Measurements from ENCODE around the gene FCGR3A. TPM values are rescaled to one million over a fixed set of nuclear protein-coding genes. Genes with fewer than 3 reads are reported as not detected.
"Not testable (repeated sequence)": the region's sequence is repeated elsewhere in the genome, so short reads cannot be mapped to it uniquely, and the experiment has no call there.

The FCGR3A gene
- total RNA-seq, 1 donor from 2014 or later: not detected

GRCh38 chr1:161556990-161557389 is 7.4 kb upstream of the FCGR3A start:
- intact Hi-C loops (cut with micrococcal nuclease): not testable (repeated sequence)

DNA sequence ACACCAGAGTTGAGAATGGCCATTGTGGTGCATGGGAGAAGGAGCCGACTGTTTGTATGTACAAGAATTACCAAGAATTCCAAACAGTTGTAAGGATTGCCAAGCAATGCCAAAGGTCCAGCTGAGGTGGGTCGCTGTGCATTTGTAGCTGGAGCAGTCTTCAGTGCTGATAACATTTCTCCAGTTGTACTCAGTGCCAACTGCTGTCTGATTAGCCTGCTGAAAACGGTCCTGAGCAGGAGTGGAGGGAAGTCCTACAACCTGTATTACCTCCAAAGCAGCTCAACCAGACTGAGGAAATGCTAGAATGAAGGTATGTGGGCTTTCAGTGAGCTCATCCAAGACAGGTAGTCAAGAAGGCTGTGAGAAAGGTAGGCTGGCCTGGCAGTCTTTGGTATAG is 6.5 kb upstream of the FCGR3A start:
- intact Hi-C loops (cut with micrococcal nuclease): not testable (repeated sequence)

DNA sequence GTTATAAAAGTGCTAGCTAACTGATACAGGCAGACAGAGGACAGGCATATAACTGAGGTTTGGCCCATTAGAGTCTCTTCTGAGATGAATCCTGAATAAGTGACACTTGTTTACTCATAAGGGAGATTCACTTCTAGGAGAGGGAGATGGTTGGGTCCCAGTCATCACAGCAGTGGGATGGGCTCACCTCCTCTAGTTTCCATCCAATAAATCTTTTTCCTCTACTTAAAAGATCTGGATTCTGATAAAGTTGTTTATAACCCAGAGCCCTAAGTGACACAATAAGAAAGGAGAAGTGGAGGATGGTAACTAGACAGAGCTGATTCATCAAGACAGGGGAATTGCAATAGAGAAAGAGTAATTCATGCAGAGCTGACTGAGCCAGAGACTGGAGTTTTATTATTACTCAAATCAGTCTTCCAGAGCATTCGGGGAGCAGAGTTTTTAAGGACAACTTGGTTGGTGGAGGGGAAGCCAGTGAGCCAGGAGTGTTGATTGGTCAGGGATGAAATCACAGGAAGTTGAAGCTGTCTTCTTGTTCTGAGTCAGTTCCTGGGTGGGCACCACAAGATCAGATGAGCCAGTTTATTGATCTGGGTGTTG is 5.3 kb upstream of the FCGR3A start:
- intact Hi-C loops (cut with micrococcal nuclease): not testable (repeated sequence)

DNA sequence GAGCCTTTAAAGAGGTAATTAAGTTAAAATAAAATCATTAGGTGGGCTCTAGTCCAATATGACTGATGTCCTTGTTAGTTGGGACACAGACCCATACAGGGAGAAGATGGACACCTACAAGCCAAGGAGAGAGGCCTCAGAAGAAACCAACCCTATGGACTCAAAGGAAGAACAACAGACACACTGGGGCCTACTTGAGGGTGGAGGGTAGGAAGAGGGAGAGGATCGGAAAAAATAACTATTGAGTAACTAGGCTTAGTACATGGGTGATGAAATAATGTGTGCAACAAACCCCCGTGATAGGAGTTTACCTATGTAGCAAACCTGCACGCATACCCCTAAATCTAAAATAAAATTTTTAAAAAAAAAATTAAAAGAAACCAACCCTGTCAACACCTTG is 4.7 kb upstream of the FCGR3A start:
- intact Hi-C loops (cut with micrococcal nuclease): not testable (repeated sequence)

DNA sequence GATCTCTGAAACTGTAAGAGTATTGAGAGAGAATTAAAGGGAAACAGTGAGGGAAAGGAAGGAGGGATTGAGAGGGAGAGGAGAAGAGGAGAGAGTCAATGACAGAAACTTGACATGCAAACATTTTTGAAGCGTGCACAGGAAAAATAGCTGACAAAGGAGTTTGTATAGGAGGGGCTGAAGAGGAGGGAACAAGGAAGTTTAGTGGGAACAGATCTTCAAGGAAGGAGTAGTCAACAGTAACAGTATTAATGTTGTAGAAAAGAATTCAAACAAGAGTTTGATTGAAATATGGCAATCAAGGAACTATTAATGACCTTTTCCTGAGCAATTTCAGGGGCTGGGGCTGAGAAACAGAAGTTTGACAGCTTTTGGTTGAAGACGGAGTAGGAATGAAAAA is 4.0 kb upstream of the FCGR3A start:
- intact Hi-C loops (cut with micrococcal nuclease): not testable (repeated sequence)

- intact Hi-C loops (cut with micrococcal nuclease): not testable (repeated sequence)
These were observed 1.3 kb upstream of the FCGR3A start for GRCh38 chr1:161550942-161551341.

DNA sequence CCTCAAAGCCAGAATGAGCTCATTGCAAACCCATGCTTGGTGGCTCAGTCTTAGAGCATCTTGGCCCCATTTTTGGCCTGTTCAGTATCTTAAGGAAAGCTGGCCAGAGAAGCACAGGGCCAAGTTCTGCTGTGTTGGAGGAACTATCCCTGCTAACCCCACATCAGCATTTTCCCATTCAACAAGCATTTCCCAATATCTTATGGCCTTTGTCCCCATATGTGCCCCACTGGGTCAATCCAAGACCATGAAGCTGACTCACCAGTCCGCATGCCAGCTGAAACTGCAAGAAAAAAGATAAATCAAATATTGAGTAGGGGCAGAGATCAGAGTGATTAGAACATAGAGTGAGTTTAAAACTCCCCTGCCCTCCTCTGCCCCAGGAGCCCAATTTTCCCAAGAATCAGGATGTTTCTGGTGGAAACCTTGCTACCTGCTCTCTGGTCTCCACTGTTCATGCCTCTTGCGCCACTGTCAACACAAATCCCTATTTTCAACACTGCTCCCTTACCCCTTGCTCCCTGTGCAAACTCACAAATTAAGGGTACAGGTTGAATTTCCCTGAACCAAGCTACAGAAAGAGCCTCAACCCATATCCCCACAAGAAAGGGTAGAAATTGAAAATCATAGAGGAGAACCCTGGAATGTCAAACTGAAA is 740 bp downstream of the FCGR3A start:
- intact Hi-C loops (cut with micrococcal nuclease): not testable (repeated sequence)

DNA sequence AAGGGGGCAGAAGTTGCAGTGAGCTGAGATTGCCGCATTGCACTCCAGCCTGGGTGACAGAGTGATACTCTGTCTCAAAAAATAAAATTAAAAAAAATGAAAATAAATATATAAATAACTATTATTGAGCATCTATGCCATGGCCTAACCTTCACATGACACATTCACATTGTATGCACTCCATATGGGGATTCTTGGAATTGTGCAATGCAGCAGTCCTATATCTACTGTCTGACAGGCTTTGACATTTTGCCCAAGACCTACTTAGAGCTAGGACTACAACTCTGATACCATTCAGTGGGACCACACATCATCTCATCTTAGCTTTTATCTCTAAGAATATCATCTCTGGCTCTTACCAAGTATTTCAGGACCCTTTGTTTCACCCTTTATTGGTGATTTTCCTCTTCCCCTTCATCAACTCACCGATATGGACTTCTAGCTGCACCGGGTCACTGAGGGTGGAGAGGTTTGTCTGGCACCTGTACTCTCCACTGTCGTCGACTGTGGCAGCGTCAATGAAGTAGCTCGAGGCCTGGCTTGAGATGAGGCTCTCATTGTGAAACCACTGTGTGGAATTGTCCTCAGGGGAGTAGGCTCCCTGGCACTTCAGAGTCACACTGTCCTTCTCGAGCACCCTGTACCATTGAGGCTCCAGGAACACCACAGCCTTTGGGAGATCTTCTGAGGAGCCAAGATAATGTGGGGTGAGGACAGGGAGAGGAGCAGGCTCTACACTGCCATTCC is 1.4 kb downstream of the FCGR3A start:
- intact Hi-C loops (cut with micrococcal nuclease): not testable (repeated sequence)

DNA sequence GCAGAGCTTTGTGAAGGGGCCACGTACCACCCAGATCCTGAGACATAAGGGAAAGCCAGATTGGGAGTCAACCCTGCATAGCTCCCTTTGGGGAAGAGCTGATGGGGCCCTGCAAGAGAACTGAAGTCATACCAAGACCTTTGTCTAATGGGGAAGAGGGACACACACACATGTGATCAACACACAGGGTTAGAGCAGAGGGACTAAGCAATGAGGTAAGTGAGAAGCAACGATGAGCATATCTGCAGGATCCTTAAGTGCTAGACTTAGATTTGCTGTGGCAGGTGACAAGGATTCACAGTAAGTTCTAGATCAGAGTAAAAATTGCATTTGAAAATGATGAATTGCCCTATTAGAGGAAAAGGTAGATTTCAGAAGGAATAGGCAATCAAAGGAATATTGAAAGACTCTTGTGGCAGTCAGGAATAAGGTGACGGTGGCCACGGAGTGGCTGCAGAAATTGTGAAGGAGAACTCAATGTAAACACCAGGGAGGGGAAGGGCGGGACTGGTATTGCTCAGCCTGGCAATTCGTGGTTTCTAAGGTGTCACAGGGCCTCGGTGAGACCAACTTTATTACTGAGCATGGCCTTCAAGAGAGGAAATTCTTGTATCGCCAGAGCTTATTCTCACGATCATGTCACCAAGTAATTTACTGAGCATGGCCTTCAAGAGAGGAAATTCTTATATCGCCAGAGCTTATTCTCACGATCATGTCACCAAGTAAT is 4.5 kb downstream of the FCGR3A start:
- intact Hi-C loops (cut with micrococcal nuclease): not testable (repeated sequence)

GRCh38 chr1:161543125-161543524 is 6.5 kb downstream of the FCGR3A start:
- intact Hi-C loops (cut with micrococcal nuclease): not testable (repeated sequence)

GRCh38 chr1:161542091-161542559 is 7.5 kb downstream of the FCGR3A start:
- intact Hi-C loops (cut with micrococcal nuclease): not testable (repeated sequence)

DNA sequence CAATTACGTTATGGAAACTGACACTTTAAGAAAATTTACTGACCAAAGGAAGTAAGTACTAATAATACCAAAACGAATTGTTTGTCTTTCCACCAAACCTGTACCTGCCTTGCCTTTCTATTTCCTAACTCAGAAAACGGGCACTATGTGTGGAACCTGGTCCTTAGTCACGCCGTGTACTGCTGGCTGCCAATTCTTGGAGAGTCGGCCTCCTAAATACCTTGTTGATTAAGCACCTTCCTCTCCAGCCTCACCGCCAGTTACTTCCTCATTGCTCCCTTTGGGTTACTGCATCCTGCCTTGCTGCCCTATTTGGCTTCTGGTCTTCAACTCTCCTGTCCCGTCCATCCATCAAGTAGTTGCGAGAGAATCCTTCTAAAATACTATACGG is 9.1 kb downstream of the FCGR3A start:
- intact Hi-C loops (cut with micrococcal nuclease): not testable (repeated sequence)

DNA sequence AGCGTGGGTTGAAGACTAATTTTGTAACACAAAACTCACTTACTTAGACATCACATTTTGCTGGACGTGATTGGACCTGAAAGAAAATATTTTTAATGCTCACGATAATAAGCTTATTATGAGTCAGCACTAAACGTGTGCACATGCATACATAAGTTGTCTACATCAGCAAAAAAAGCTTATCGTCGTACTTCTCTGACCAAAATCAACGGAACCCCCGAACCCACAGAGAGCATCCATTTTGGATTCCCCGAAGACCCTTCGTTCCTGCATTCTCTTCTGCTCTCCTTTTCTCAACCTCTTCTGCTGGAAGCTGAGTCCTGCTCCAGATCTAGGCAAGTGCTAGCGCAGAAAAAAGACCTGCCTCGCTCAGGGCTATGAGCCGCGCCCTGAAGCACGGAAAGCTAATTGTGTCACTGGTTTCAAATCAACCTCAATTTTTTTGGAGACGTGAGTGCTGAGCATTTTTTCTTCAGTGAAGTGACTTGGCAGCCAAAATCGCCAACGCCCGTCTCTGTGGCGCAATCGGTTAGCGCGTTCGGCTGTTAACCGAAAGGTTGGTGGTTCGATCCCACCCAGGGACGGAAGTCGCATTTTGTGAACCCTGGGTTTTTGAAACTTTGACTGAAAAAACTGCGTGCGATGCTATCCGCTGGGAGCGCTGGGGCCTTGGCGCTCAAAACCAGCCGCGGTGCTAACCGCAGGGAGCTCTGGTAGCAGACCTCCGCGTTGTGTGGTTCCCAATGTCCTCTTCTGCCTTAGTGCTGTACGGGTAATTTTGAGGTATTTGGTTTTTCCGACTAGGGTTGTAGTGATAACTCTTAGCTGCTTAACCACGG is 9.7 kb downstream of the FCGR3A start:
- intact Hi-C loops (cut with micrococcal nuclease): loop anchor here (1.0 to 10.0 kb wide), 3 partner anchors 9 to 315 kb away; partner anchors contain the start of genes APOA2 and TOMM40L

GRCh38 chr1:161538925-161539479 is 10.6 kb downstream of the FCGR3A start:
- intact Hi-C loops (cut with micrococcal nuclease): loop anchor here (1.0 to 10.0 kb wide), 3 partner anchors 8 to 314 kb away; partner anchors contain the start of genes APOA2 and TOMM40L

- intact Hi-C loops (cut with micrococcal nuclease): loop anchor here (10.0 kb wide), 2 partner anchors 112 to 312 kb away; partner anchors contain the start of genes APOA2 and TOMM40L
These were observed 12.4 kb downstream of the FCGR3A start for GRCh38 chr1:161537068-161537669.

DNA sequence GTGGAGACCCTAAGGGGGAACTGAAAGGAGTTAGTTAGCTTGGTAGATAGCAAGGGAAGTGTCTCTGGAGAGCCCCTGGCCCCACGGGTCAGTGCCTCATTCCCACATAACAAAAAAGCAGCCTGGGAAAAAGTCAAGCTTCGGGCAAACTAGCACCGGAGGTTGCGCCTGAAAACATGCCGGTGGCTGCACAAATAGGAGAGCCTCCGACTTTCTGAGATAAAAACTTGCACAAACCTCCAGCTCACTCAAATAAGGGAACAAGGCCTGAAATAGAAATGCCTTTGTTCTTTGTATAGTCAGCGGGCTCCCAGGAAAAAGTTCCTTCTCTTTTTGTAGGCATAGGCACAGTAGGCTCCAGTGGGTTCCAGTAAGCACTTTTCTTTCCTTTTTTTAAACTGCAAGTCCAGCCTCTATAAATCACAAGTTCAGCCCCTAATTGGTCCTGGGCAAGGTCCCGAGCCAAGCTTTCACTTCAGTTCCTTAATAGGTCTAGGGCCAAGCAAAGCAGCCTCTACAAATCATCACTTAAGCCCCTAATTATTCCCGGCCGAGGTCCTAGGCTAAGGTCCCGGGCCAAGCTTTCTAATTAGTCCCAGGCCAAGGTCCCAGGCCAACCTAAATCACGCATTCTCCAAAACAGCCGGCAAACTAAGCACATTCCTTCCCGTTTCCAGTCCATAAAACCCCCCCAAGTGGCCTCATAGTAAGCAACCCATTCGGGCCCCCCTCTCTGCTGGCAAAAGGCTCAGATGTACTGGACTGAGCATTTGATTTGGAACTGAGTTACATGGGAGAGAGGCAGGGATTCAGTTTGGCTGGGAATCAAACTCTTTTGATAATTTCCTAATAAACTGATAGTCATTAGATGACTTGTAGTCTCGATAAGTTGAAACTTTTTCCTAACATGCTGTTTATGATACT is 16.7 kb downstream of the FCGR3A start:
- intact Hi-C loops (cut with micrococcal nuclease): loop anchor here (5.0 to 10.0 kb wide), 3 partner anchors 34 to 308 kb away; partner anchors contain the start of genes APOA2 and TOMM40L

DNA sequence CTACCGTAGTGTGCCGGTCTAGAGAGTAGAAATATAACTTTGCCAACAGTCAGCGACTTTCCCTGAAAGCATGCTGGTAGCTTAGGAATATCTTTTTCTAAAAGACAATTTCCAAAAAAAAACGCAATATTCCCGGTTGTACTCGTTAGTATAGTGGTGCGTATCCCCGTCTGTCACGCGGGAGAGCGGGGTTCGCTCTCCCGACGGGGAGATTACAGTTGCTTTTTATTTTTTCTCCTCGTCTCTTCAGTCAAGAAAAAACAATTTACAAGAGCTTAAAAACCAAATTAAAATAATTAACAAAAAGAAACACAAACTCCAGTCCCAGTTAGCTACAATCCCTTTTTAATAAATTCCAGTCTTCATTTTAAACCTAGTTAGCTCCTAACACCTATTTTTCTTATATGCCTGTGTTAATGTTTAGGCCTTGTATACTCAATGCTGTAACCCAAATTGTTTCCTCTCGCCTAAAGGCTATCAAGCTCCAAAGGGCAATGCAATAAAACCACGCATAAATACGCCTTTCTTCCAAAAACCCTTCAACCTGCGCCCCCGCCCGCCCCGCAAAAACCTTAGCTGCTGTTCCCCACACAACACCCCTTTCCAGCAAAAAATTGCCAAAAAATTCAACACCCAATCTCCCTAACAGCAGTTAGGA is 17.5 kb downstream of the FCGR3A start:
- intact Hi-C loops (cut with micrococcal nuclease): loop anchor here (1.0 to 10.0 kb wide), 10 partner anchors 7 to 307 kb away; partner anchors contain the start of genes APOA2 and TOMM40L
